NCI-H82 treated with DMSO at 0.1 percent for 48 hours (cell line): ENCODE measurements around the gene CTPS1.

ENCODE experiments used
- DNase-seq: peaks from one replicate; lab custom pipeline; 2025; ENCODE audit not compliant: unreplicated experiment; lab: John Stamatoyannopoulos, UW

The CTPS1 gene

GRCh38 chr1:40979241-40980067 lies at the start of gene CTPS1:
TSS of gene CTPS1 (plus strand) at chr1:40979696. CDS start at chr1:40983291, 3,595 bp downstream.
- DNase-seq = peak; percentile 77

- DNase-seq = no peak
These were observed 49.1 kb upstream of the CTPS1 start for GRCh38 chr1:40930174-40930964.

- DNase-seq = no peak
These were observed 47.9 kb upstream of the CTPS1 start for GRCh38 chr1:40931601-40932000.

DNA sequence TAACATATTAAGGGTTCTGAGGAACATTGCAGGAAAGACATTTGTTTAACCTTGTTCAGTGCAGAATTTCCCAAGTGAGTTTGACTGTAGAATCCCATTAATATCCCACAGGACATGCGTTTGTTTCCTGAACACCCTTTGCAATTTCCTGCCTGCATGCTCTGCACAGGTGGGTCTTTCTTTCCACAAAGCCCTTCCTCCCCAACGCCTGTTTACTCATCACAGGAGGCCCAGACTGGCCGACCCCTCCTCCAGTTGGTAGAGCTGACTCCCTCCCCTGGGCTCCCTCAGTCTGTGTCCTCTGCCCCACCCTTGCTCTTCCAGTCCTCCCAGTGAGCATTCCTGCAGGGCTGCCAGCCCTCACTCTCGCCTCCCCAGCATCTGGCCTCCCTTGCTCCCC lies 47.5 kb upstream of the CTPS1 start:
- no peak for DNase-seq

DNA sequence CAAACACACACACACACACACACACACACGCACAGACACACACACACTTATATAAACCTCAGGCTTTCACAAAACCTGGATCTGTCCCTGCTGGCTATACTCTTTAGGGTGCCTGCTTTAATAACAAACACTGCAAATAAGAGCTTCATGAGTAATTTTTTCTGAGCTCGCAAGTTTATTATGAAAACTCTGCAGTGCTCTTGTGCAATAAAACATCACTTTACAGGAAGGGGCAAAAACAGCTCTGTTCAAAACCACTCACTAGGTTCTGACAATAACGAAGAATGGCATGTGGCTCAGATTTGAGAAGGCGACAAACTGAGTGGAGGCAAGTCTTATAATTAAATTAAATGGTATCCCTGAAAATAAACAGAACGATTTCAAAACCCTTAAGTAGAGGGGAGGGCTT lies 42.6 kb upstream of the CTPS1 start:
- no peak for DNase-seq

GRCh38 chr1:40938393-40938792 lies 41.1 kb upstream of the CTPS1 start:
- DNase-seq = no peak

- no peak for DNase-seq
These were observed 40.0 kb upstream of the CTPS1 start for GRCh38 chr1:40939320-40940059.

DNA sequence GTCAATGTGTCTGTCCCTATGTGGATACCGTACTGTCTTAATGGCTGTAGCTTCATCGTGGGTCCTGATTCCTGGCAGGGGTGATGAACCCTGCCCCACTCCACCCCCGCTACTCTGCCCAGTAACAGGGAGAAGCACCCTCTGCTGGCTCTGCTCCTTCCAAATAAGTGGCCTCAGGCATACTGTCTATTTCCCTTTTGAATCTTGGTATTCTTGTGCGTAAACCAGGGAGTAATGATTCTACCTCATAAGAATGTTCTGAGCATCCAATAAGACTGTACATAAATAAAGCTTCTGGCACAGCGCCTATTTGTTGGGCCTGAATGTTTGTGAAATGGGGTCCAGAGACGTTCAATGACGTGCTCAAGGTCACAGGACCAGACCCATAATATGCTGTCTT lies 35.2 kb upstream of the CTPS1 start:
- no peak for DNase-seq

- no peak for DNase-seq
These were observed 34.6 kb upstream of the CTPS1 start for GRCh38 chr1:40944841-40945430.

DNA sequence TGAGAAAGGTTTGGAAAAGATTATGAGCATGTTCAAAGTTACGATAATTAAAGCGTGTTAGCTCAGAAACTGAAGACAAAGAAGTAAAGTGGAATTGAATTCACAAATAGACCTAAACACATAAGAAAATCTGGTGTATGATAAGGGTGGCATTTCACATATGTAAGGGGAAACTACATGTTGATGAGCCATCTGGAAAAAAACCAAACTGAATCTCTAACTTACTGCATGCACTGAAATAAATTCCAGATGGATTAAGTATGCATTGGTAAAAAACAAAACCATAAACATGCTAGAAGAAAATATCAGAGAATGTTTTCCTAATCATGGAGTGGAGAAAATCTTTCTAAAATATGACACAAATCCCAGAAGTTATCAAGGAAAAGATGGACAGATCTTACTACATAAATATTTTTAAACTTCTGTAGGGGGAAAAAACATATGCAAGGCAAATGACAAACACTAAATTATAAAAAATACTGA lies 34.0 kb upstream of the CTPS1 start:
- no peak for DNase-seq

- peak; percentile 58 for DNase-seq
These were observed 30.6 kb upstream of the CTPS1 start for GRCh38 chr1:40948741-40949443.

GRCh38 chr1:40949563-40949962 lies 29.9 kb upstream of the CTPS1 start:
- DNase-seq = no peak

GRCh38 chr1:40951943-40952743 lies 27.4 kb upstream of the CTPS1 start:
- peak; percentile 16 for DNase-seq

DNA sequence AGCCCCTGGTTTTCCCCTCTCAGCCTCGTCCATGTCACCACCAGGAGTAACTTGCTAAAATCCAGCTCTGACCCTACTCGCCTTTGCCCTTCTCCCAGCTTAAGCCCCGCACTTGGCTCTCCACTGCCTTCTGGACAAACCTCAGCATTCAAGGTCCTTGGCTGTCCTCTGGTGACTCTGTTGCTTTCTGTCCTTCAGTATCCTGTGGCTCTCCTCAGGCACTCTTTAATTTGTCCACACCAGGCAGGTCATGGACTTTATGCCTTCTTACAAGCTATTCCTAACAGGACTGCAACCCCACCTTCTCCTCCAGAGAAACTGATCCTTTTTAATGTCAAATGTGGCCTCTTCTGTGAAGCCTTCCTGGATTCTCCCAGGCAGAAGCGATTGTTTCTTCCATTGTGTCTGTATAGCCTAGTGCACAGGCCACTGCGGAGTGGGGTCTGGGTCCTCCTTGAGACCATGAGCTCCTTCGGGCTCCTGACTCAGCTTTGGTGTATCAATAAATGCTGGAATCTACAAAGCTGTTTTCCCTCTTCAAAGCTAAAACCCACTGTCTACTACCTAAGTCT lies 26.7 kb upstream of the CTPS1 start:
- no peak for DNase-seq

DNA sequence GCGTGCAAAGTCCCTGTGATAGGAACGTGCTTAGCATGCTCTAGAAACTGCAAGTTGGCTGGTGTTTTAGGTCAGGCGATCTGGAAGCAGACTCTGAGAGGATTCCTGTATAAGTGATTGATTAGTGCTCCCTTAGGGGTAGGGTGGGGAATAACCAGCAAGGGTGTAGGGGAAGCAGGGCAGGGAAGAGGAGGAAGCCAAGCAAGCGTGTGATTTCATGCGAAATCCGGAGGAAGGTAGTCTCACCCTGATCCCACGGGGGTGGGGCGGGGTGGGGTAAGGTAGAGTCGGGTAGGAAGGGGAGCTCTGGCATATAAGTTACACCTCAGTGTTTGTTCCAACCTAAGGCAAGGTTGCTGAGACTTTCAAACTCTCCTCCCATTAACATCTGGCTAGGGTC lies 24.9 kb upstream of the CTPS1 start:
- no peak for DNase-seq

DNA sequence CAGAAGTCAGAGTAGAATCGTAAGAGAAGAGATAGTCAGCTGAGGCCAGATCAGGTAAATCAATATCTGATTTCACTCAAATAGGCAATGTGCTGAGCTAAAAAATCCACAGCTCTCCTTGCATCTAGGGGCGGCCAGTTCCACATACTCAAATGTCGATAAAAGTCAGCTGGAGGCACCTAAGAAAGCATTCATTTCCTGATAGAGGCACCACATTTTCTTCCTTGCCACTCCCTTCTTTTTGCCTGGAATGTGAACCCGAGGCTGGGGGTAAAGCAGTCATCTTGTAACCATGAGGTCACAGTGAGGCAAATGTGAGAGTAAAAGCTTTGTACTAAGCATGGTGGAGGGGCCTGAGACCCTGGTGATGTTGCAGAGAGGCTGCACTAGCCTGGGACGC lies 24.2 kb upstream of the CTPS1 start:
- DNase-seq = no peak

GRCh38 chr1:40956407-40956806 lies 23.1 kb upstream of the CTPS1 start:
- DNase-seq = no peak

GRCh38 chr1:40958210-40958609 lies 21.3 kb upstream of the CTPS1 start:
- DNase-seq = no peak

DNA sequence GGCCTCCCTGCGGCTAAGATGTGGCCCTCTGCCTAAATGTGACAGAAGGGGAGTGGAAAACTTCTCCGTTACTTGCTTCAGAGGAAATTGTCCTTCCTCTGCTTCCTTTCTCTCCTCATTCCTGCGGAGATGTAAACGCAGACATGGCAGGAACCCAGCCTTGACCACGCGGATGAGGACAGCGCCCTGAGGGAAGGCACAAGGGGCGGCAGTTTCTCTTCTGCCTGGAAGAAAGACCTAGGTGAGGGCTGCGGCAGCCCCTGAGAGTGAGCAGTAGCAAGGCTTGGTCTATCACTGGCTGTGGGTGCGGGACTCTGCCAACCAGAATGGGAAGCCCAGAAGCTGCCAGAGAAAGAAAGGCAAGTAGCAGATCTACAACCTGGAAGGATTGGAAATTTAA lies 14.0 kb upstream of the CTPS1 start:
- DNase-seq = no peak
